ENCODE results near the gene C14orf119. TPM values are rescaled to one million over a fixed set of nuclear protein-coding genes. Genes with fewer than 3 reads are reported as not detected.

The C14orf119 gene
- total RNA-seq, 1 donor from 2014 or later: 53.0 TPM

DNA sequence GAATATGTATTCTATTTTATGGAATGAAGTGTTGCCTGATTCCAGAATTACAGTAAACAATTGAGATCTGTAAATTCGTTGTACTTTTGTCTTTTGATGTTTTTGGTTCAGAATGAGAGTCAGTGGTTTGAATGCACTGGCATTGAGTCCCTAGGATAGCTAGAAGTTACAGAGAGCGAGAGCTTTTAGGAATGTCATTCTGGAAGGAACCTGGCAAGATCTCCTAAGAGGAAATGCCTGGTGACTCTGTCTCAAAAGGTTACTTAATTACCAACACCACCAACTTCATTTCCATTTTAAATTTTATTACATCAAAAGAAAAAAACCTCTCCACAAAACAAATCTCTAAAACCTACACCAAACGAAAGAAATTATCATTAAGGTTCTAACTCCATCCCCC is 29.7 kb downstream of the C14orf119 start:
- Mint-ChIP-seq H3K9me3 (no peaks in the 10 kb centered on the region), H3K27me3 (peaks cover 3% of the 10 kb centered on the region), H3K36me3 (peaks cover 5% of the 10 kb centered on the region), H3K4me3 (no peak overlapping the region), H3K4me1 (ENCODE audit: unreplicated experiment) (peaks cover 24% of the 10 kb centered on the region), H3K27ac (no peak overlapping the region)
- no peak for DNase-seq (ENCODE audit: extremely low spot score, unreplicated experiment)
- TF ChIP-seq, protein P1, sequence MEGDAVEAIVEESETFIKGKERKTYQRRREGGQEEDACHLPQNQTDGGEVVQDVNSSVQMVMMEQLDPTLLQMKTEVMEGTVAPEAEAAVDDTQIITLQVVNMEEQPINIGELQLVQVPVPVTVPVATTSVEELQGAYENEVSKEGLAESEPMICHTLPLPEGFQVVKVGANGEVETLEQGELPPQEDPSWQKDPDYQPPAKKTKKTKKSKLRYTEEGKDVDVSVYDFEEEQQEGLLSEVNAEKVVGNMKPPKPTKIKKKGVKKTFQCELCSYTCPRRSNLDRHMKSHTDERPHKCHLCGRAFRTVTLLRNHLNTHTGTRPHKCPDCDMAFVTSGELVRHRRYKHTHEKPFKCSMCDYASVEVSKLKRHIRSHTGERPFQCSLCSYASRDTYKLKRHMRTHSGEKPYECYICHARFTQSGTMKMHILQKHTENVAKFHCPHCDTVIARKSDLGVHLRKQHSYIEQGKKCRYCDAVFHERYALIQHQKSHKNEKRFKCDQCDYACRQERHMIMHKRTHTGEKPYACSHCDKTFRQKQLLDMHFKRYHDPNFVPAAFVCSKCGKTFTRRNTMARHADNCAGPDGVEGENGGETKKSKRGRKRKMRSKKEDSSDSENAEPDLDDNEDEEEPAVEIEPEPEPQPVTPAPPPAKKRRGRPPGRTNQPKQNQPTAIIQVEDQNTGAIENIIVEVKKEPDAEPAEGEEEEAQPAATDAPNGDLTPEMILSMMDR (conservative IDR thresholded peaks at IDR 0.05): no peak

DNA sequence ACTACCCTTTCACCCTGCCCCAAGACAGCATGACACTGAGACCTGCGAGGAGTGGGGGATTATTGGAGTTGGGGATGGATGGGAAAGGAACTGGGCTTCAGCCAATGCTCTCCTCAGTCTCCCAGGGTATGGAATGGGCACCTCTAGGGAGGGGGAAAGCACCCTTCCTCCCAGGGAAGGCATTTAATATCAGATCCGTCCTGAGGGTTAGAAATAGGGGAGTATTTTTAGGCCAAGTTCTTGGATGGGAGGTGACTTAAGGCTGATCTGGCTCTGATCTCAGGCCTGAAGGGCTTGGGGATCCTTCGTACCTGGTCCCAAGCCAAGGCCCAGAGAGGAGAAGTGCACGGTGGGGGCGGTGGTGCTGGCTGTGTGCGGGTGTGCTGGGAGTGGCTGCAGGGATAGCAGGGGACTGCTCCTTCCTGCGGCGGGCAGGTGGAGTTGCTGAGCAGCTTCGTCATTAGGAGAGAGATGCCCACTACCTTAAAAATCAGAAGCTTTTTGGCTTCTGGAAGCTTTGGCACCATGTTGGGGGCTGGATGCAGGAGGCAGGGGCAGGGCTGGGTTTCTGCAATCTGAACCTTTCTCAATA is 30.7 kb downstream of the C14orf119 start:
- Mint-ChIP-seq H3K27me3 (peaks cover 3% of the 10 kb centered on the region), H3K9me3 (no peaks in the 10 kb centered on the region), H3K36me3 (peaks cover 5% of the 10 kb centered on the region), H3K27ac (no peak overlapping the region), H3K4me3 (no peak overlapping the region), H3K4me1 (ENCODE audit: unreplicated experiment) (peaks cover 18% of the 10 kb centered on the region)
- DNase-seq (ENCODE audit: extremely low spot score, unreplicated experiment): no peak
- TF ChIP-seq, protein P1 (conservative IDR thresholded peaks at IDR 0.05): no peak

DNA sequence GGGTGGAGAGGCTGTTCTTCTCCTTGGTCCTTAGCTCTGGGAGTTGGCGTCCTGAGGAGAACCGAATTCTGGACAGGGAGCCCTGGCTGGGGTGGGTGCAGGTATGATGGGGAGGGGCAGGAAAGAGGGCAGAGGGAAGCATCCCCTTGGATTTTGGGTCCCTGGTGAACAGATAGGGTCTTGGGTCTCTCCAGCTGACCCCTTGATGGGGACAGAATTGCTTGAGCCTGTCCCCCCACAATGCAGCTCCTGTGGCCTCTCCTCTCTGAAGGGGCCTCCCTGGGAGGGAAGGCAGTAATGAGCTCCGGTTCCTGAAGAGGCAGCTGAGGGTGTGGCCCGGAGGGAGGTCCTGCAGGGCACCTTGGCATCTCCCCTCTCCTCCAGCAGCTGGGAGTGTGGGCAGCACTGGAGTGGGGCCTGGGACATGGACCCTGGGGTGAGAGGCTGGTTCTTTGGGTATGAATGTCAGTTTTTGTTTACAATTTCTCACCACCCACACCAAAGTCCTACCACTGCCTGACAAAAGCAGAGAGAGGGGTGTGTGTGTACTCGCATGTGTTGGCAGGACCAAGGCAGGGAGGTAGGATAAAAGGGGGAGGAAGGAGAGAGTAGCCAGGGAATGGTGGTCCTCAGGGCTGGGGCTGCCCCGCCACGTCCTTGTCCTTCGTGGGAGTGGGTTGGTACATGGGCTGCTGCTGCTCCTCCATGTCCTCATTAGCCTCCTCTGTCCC is 31.4 kb downstream of the C14orf119 start:
- H3K27me3 Mint-ChIP-seq: no peaks in the 10 kb centered on the region
- H3K9me3 Mint-ChIP-seq: no peaks in the 10 kb centered on the region
- TF ChIP-seq, protein P1 (conservative IDR thresholded peaks at IDR 0.05): no peak
- H3K4me1 Mint-ChIP-seq (ENCODE audit: unreplicated experiment): peaks cover 12% of the 10 kb centered on the region
- H3K36me3 Mint-ChIP-seq: peaks cover 5% of the 10 kb centered on the region
- DNase-seq (ENCODE audit: extremely low spot score, unreplicated experiment): no peak
- no peak overlapping the region for H3K4me3 Mint-ChIP-seq
- H3K27ac Mint-ChIP-seq: no peak overlapping the region

DNA sequence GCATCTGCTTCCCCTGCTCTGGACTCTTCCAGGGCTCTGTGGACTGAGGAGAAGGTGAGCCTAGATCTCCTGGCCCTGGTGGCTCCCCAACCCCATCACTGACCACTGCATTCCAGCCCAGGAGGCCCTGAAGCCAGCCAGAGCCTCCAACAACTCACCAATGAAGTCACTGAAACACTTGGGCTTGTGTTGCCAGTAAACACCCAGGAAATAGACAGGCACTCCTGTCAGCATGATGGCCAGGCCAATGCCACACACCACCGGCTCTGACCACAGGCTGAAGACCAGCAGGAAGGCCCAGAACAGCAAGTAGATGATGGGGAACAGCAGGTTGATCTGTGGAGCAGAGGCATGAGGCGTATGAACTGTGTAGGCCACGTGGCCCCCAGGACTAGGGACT is 32.6 kb downstream of the C14orf119 start:
- DNase-seq (ENCODE audit: extremely low spot score, unreplicated experiment): no peak
- TF ChIP-seq, protein P1 (conservative IDR thresholded peaks at IDR 0.05): no peak
- H3K27ac Mint-ChIP-seq: no peak overlapping the region
- peaks cover 5% of the 10 kb centered on the region for H3K36me3 Mint-ChIP-seq
- H3K9me3 Mint-ChIP-seq: no peaks in the 10 kb centered on the region
- no peak overlapping the region for H3K4me3 Mint-ChIP-seq
- H3K4me1 Mint-ChIP-seq (ENCODE audit: unreplicated experiment): peaks cover 10% of the 10 kb centered on the region
- no peaks in the 10 kb centered on the region for H3K27me3 Mint-ChIP-seq

DNA sequence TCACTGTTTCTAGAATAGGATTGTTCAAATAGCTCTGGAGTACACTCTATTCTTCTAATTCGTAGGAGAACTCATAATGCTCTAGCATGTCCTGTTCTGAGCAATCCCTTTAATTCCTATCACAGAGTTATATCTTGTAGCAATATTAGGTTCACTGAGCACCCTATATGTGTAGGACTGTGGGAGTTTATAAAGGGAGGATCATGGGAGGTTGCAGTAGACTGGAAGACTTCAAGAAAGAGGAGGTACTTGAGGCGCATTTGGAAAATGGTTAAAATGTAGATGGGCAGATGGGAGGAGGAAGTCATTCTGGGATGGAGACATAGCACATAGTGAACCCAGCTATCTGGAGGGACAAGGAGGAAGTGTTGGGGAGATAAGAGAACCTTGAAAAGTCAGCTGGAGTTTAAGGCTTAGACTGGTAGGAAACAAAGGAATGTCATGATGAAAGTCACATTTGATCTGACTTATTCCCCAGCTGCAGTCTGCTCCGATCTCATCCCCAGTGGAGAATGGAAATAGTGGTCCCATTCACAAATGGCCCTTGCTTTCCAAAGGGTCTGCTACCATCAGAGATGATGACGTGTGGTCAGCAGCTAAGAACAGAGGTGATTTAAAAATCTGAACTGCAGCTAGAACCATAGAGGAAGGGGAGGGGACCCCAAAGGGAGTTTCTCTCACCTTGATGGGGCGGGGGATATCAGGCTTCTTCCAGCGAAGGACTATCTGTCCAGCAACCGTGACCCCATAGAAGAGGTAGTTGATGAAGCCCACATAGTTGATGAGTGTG is 33.9 kb downstream of the C14orf119 start:
- DNase-seq (ENCODE audit: extremely low spot score, unreplicated experiment): no peak
- TF ChIP-seq, protein P1 (conservative IDR thresholded peaks at IDR 0.05): no peak
- H3K4me3 Mint-ChIP-seq: no peak overlapping the region

More for the DNA sequence above, 33.9 kb downstream of the C14orf119 start:
- H3K27ac Mint-ChIP-seq: peak overlapping the region; percentile 3
- peaks cover 5% of the 10 kb centered on the region for H3K36me3 Mint-ChIP-seq
- H3K9me3 Mint-ChIP-seq: no peaks in the 10 kb centered on the region
- no peaks in the 10 kb centered on the region for H3K27me3 Mint-ChIP-seq
- peaks cover 2% of the 10 kb centered on the region for H3K4me1 Mint-ChIP-seq (ENCODE audit: unreplicated experiment)

All from type B pancreatic cell (in vitro differentiated cells).